ENCODE results near the gene PTPRE. TPM values are rescaled to one million over a fixed set of nuclear protein-coding genes. Genes with fewer than 3 reads are reported as not detected.
A peak's percentile ranks its signal among the peaks of the same experiment; 100 is the strongest.

Gene PTPRE
- total and polyA plus RNA-seq, 10 of the 15 experiments (the other 5 are each of a cell fraction or from before 2014, with no cell fraction given) = 2.9 to 7.6 (median 5.8) TPM

DNA sequence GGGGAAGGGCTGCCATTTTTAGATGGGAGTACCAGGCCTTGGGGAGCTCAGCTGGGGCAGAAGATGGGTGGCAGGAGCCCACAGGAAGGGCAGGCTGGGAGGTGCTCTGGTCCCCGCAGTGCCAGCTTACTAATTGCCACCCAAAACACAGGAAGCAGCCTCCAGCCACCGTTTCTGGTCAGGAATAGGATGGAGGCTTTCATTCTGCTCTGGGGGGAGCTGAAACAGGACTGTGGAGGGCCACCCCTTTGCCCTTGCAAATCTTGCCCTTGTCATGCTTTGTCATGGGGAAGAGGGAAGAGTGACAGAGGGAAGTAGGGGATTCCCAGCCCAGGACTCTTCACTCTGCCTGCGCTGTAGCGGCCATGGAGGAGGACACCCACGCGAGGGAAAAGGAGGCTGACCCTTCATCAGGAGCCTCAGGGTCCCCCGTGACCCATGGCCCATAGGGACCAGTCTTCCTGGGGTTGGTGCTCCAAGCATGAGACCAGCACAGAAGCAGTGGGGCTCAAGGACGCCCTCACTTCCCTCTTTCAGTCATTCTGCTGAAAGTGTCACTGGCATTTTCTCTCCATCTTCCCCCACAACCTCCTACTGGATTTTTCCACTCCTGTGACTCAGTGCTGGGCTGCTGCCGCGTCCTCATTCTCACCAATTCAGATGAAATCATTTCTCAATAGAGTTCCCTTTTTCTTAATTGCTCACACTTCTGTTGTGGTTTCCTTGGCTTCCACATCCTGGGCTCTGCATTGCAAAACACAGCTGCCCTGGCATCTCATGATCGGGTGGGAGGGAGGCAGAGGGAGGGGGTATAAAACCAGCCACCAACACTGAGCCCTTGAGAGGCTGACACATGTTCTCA lies 157.4 kb downstream of the PTPRE start (continued):
- no peak for TF ChIP-seq SMAD5 (IDR thresholded peaks at IDR 0.05; ENCODE audit: low read depth)
- no peak for TF ChIP-seq CHD2 (IDR thresholded peaks at IDR 0.05; ENCODE audit: borderline replicate concordance, low read depth, low read length)
- 0 out of 2 replicates have a peak, but pooled peaks have one; percentile 40 for TF ChIP-seq MTA3 (IDR thresholded peaks at IDR 0.05; ENCODE audit: borderline replicate concordance, low read length)
- no peak for TF ChIP-seq ZNF207 (IDR thresholded peaks at IDR 0.05; ENCODE audit: borderline replicate concordance)
- TF ChIP-seq HDAC2 (IDR thresholded peaks at IDR 0.05) = no peak
- no peak for TF ChIP-seq SREBF2 (IDR thresholded peaks at IDR 0.05; ENCODE audit: low read length)
- peak; percentile 79 for TF ChIP-seq BCL11A (IDR thresholded peaks at IDR 0.05; ENCODE audit: low read depth, low read length)
- TF ChIP-seq NFIC (IDR thresholded peaks at IDR 0.05; ENCODE audit: low read depth, low read length) = peak; percentile 81; the same call in 1 of the 2 replicates
- no peak for TF ChIP-seq STAT1 (conservative IDR thresholded peaks at IDR 0.05)
- TF ChIP-seq, protein P1, sequence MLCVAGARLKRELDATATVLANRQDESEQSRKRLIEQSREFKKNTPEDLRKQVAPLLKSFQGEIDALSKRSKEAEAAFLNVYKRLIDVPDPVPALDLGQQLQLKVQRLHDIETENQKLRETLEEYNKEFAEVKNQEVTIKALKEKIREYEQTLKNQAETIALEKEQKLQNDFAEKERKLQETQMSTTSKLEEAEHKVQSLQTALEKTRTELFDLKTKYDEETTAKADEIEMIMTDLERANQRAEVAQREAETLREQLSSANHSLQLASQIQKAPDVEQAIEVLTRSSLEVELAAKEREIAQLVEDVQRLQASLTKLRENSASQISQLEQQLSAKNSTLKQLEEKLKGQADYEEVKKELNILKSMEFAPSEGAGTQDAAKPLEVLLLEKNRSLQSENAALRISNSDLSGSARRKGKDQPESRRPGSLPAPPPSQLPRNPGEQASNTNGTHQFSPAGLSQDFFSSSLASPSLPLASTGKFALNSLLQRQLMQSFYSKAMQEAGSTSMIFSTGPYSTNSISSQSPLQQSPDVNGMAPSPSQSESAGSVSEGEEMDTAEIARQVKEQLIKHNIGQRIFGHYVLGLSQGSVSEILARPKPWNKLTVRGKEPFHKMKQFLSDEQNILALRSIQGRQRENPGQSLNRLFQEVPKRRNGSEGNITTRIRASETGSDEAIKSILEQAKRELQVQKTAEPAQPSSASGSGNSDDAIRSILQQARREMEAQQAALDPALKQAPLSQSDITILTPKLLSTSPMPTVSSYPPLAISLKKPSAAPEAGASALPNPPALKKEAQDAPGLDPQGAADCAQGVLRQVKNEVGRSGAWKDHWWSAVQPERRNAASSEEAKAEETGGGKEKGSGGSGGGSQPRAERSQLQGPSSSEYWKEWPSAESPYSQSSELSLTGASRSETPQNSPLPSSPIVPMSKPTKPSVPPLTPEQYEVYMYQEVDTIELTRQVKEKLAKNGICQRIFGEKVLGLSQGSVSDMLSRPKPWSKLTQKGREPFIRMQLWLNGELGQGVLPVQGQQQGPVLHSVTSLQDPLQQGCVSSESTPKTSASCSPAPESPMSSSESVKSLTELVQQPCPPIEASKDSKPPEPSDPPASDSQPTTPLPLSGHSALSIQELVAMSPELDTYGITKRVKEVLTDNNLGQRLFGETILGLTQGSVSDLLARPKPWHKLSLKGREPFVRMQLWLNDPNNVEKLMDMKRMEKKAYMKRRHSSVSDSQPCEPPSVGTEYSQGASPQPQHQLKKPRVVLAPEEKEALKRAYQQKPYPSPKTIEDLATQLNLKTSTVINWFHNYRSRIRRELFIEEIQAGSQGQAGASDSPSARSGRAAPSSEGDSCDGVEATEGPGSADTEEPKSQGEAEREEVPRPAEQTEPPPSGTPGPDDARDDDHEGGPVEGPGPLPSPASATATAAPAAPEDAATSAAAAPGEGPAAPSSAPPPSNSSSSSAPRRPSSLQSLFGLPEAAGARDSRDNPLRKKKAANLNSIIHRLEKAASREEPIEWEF (IDR thresholded peaks at IDR 0.05; ENCODE audit: insufficient replicate concordance, low read depth, low read length) = no peak
- TF ChIP-seq TBL1XR1 (IDR thresholded peaks at IDR 0.05; ENCODE audit: low read depth, low read length) = no peak
- TF ChIP-seq RAD51 (IDR thresholded peaks at IDR 0.05) = no peak
- TF ChIP-seq ZBED1 (IDR thresholded peaks at IDR 0.05; ENCODE audit: borderline replicate concordance) = 0 out of 2 replicates have a peak, but pooled peaks have one; percentile 61
- no peak for TF ChIP-seq KDM1A (IDR thresholded peaks at IDR 0.05; ENCODE audit: borderline replicate concordance)
- TF ChIP-seq CHD1 (IDR thresholded peaks at IDR 0.05; ENCODE audit: low read depth, low read length) = no peak
- no peak for TF ChIP-seq STAT3 (IDR thresholded peaks at IDR 0.05; ENCODE audit: low read depth, low read length)
- TF ChIP-seq HDAC6 (IDR thresholded peaks at IDR 0.05; ENCODE audit: unreplicated experiment) = no peak
- TF ChIP-seq ESRRA (IDR thresholded peaks at IDR 0.05; ENCODE audit: low read length) = no peak
- TF ChIP-seq, protein P2, sequence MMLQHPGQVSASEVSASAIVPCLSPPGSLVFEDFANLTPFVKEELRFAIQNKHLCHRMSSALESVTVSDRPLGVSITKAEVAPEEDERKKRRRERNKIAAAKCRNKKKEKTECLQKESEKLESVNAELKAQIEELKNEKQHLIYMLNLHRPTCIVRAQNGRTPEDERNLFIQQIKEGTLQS (IDR thresholded peaks at IDR 0.05; ENCODE audit: borderline replicate concordance, extremely low read depth, low read depth, low read length) = no peak
- TF ChIP-seq, protein P3, sequence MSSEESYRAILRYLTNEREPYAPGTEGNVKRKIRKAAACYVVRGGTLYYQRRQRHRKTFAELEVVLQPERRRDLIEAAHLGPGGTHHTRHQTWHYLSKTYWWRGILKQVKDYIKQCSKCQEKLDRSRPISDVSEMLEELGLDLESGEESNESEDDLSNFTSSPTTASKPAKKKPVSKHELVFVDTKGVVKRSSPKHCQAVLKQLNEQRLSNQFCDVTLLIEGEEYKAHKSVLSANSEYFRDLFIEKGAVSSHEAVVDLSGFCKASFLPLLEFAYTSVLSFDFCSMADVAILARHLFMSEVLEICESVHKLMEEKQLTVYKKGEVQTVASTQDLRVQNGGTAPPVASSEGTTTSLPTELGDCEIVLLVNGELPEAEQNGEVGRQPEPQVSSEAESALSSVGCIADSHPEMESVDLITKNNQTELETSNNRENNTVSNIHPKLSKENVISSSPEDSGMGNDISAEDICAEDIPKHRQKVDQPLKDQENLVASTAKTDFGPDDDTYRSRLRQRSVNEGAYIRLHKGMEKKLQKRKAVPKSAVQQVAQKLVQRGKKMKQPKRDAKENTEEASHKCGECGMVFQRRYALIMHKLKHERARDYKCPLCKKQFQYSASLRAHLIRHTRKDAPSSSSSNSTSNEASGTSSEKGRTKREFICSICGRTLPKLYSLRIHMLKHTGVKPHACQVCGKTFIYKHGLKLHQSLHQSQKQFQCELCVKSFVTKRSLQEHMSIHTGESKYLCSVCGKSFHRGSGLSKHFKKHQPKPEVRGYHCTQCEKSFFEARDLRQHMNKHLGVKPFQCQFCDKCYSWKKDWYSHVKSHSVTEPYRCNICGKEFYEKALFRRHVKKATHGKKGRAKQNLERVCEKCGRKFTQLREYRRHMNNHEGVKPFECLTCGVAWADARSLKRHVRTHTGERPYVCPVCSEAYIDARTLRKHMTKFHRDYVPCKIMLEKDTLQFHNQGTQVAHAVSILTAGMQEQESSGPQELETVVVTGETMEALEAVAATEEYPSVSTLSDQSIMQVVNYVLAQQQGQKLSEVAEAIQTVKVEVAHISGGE (CRISPR knock-in tag; IDR thresholded peaks at IDR 0.05) = no peak
- no peak for TF ChIP-seq RELA (IDR thresholded peaks at IDR 0.05; ENCODE audit: borderline replicate concordance, partially characterized antibody)
